HT-29 (cell line): Measurements from ENCODE around the gene GBF1. TPM values are rescaled to one million over a fixed set of nuclear protein-coding genes. Genes with fewer than 3 reads are reported as not detected.
"Not testable (repeated sequence)": the region's sequence is repeated elsewhere in the genome, so short reads cannot be mapped to it uniquely, and the experiment has no call there.

Source experiments
- DNase-seq: peaks from one replicate; pipeline ENCODE4 v3.0.0-alpha.2; 2015; ENCODE audit warnings: low spot score
- total RNA-seq: library from RNA; depleted of rRNA; stranded (reverse); fragments of >200 nt; shearing (Covaris generic); gene quantifications from 2 replicates; pipeline ENCODE4 v1.2.3, GENCODE V29; 2014

Gene GBF1
- total RNA-seq, 1 experiment from 2014 or later = 32.5 TPM

DNA sequence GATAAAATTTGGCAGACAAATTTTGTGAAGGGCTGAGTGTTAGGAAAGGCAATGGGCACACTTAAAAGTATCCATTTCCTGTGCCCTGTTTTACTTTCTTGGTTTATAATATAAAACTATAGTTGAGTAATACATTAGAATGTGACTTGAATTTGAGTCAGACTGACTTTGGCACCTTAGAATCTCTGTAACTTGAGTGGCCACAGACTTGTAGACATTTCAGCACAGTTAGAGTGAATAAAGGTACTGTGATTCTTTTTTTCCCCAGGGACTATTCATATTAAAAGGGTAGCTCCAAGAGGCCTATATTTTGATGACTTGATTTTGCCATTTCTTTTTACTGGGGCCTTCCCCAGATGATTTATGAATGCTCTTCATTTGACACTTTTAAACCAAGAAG is 22.4 kb downstream of the GBF1 start:
- no peak for DNase-seq

DNA sequence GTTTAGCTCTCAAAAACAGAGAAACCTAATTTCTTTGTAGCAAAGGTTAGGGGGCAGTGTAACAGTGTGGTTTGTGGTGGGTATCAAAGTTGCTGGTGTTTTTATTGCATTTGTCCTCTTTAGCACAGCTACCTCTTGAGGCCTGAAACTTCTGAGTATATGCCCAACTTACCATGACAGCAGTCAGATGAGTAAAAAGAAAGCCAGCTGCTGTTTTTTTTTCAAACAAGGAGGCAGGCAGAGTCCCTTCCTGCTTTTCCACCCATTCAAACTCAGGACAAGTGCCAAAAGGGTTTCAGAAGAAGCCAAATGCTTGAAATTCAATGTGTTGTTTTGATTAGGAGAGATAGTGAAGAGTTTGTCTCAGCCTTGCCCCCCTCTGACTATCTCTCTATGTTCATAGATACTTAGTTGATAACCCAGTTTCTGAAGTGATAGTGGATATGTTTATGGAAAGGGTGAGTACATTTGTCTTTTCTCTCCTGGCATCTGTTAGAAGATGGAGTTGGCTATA is 23.1 kb downstream of the GBF1 start:
- DNase-seq = no peak

DNA sequence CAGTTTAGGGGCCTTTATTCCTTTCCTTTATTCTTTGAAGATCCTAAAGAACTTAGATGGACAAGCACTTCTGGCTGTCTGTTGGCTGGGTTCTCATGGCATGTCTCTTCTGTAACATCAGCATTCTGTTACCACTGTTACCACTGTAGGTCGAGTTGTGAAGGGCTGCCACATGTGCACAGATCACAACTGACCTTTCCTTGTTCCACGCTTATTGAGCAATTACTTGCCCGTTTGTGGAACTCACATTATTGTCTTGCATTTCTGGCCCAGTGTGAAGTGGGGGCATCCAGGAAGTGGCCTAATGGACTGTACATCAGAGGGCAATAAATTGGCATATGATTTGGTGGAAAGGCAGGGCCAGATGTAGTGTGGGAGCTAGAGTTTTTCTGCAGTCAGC is 23.7 kb downstream of the GBF1 start:
- DNase-seq = no peak

DNA sequence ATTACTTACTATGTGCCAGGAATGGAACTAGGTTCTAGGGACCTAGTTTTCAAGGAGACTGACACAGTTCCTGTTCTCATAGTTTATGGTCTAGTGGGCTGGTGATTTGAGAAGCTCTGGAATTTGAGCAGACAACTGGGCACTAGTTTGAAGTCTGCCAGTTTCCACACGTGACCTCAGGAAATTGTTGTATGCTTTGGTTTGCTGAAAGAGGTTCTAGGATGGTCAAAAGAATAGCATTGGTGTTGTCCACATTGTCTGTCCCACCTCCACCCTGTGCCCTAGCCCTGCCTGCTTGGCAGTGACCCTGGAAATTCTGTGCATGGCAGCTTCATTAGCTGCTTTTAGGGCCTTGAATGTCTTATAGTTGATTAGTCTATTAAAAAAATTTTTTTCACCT is 28.7 kb downstream of the GBF1 start:
- DNase-seq = no peak

DNA sequence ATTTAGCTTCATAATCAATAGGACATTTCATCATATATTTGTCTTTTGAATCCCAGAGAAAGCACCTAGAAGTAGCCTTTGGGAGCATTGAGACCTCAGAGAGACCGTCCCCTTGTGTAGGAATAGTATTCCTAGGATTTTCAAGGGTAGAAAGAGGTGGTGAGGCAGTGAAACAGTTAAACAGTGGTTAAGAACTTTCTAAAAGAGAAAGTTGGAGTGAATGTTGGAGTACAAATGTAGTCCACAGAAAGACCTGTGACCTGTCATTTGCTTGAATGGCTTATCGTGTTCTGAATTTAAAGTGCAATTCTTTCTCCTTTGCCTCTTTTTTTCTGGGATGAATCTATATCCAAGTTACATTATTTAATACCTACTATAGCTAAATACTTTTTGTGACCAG is 30.0 kb downstream of the GBF1 start:
- DNase-seq = no peak

DNA sequence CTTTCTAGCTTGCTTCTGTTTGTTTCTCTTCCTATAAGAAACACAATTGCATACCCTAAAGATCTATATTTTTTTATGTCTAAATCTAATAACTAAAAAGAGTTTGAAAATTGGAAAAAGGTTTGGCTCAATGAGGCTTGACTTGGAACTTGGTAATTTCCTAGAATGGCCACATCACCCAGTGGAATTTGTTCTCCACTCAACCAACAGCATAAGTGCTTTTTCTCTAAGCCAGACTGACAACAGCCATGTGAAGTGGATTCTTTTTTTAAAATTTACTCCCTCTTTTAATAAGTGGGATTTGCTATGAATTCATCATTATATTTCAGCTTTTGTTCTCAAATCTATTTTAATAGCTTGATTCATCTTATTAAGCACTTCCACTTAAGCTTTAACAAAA is 33.8 kb downstream of the GBF1 start:
- no peak for DNase-seq

DNA sequence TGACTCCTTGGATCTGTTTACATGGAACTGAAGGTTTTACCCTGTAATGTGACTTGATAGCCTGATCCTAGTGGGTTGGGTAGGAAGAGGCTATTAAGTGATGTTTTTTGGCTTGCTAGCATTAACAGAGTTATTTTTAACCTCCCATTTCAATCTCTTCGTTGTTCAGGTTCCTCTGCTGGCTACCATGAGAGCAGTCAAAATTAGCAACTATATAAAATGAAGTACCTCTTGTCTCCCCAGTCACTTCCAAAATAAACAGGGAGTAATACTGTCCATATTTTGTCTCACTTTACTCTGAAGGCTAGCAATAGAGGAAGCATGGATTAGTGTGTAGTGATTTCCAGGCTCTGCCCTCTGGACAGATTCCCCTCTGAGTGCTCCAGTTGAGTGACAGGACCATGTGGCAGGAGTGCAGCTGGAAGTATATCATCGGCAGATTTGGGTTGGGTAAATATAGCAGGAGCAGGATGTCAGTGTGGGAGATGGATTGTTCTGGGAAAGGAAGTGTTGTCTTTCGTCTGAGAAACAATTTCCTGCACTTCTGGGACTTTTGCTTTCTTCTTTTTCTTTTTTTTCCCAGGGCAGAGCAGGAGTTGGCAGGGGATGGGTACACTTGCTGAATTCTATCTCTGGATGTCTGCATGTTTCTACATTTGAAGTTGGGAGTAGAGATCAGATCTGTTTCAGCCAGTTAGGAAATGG is 35.2 kb downstream of the GBF1 start:
- DNase-seq = no peak

DNA sequence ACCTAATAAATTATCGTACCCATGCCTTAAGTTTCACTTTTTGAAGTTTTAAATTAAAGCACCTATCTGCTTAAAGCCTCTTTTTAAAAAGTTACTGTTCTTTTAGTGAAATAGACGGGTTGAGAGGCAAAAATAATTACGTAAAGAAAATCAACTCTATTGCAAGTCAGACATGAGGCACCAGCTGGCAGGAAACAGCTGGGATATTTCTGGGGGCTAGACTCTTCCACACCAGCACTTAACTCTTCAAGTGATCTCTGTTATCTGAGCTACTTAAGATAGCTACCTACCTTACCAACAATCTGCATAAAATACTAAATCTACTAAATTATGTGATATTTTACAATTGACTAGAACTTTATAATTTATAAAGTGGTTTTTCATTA is 35.8 kb downstream of the GBF1 start:
- no peak for DNase-seq

DNA sequence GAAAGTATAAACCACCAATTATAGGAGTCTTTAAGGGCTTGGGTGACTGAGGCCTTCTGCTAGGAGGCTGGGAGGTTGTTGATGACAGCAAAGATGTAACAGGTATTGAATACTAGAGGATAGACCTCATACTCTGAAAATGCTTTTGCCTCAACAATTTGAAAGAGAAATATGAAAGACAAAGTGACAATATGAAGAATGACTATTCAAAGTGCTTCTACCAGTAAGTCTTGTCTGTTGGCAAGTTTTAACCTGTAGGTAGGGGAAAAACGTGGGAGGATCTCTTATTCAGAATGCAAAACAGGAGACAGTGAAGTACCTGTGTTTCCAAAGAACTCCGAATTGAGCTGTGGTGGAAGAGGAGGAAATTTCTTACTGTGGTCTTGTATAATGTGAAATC is 38.2 kb downstream of the GBF1 start:
- DNase-seq = no peak

DNA sequence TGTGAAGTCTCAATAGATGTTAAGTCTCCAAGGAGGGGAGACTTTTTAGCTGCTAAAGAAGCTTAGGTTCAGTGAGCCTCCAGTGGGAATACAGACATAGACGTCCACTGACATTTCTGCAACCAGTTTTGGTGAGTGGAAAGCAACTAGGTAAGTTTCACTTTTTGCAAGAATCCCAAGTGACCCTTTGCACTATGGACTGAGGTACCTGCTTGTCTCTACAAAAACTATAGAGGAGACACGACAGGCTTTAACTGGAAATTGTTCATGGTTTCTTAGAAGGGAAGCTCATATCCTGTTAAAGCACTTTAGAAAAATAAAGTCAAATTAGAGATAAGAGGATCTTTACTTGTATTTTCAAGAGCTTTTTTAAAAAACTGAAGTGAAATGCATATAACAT is 38.6 kb downstream of the GBF1 start:
- no peak for DNase-seq

DNA sequence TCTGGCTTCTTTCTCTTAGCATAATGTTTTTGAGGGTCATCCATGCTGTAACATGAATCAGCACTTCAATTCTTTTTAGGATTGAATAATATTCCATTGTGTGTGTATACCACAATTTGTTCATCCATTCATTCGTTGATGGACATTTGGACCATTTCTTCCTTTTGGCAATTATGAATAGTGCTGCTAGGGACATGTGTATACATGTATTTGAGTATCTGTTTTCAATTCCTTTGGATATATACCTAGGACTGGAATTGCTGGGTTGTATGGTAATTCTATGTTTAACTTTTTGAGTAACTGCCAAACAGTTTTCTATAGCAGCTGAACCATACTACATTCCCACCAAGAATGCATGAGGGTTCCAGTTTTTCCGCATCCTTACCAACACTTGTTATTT is 39.2 kb downstream of the GBF1 start:
- DNase-seq = no peak

DNA sequence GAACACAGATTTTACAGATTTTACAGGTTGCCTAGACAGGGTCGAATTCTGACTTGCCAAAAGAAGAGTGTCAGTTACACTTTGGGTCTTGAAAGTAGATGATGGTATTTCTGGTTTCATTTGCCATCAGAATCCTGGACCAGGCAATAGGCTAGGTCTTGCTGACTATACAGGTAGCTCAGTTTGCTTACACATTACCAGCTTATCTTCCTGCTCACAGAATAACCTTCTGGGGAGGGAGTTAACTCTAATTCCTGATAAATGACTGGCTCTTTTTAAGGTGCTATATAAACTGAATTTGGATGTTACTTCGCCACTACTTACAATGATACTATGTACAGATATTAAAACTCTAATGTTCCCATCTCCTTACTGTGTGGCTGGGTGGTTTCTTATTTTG is 39.8 kb downstream of the GBF1 start:
- no peak for DNase-seq

DNA sequence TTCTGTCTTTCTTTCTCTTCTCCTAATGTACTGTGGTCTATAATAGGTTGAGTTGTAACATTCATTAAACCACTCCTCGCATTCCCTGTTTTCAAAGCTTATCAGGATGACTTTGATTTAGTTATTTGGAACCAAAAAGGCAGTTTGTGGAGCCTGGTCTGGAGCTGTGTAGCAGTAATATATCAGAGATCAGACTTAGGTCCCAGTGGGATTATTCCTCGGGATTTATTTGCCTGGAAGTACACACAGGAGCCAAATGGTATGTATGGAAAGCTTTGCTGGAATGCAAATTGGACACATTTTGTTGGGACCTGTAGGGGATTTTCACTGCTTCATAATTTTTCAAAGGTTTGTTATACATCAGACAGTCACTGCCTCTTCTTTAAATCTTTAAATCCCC is 40.9 kb downstream of the GBF1 start:
- no peak for DNase-seq

DNA sequence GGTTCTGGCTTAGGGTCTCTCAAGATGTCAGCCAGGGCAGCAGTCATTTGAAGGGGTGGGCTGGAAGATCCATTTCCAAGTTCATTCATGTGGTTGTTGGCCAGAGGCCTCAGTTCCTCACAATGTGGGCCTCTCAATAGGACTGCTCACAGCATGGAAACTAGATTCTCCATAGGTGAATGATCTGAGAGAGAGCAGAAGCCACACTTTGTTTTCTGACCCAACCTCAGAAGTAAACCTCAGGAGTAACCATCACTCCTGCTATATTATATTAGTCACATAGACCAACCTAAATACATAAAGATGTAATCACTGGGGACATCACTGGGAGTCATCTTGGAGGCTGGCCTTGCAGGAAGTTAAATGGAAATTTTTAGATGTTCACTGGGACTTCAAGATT is 42.2 kb downstream of the GBF1 start:
- no peak for DNase-seq

DNA sequence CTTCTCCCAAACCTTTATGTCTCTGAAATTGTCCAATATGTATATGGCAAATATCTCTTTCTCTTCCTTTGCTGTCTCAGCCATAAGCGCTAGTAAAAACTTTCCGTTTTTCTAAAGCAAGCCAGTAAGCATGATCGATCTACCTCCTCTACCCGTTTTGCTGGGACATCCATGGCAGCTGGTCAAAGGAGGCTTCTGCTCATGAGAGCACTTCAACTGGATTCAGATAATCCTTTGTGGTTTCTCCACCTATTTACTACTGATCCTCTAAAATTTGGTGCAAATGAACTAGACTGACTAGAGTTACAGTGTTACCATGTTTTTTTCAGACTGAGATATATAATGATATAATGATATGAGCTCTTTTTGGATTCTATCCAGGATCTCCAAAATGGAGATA is 42.7 kb downstream of the GBF1 start:
- DNase-seq = no peak

DNA sequence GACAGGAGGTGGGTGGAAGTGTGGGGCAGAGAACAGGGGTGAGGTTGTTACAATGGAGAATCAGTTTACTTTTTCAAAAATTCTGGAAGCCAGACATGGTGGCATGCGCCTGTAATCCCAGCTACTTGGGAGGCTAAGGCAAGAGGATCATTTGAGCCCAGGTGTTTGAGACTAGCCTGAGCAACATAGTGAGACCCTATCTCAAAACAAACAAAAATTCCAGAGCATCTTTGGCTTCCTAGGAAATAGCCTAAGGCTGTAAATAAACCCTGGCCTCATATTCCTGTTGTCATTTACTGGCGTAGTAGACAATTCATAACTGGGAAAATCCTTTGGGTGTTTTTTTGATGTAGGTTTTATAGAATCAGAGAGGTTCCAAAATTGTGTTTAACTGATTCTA is 44.0 kb downstream of the GBF1 start:
- no peak for DNase-seq

DNA sequence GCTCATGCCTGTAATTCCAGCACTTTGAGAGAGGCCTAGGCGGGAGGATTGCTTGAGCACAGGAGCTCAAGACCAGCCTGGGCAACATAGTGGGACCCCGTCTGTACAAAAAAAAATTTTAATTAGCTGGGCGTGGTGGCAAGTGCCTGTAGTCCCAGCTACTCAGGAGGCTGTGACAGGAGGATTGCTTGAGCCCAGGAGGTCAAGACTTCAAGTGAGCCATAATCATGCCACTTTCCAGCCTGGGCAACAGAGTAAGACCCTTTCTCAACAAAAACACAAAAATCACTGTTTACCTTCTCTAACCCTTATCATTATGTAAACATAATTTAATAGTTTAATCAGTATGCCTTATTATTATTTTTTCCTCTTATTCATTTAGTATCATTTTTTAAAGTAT is 44.5 kb downstream of the GBF1 start:
- DNase-seq = no peak

DNA sequence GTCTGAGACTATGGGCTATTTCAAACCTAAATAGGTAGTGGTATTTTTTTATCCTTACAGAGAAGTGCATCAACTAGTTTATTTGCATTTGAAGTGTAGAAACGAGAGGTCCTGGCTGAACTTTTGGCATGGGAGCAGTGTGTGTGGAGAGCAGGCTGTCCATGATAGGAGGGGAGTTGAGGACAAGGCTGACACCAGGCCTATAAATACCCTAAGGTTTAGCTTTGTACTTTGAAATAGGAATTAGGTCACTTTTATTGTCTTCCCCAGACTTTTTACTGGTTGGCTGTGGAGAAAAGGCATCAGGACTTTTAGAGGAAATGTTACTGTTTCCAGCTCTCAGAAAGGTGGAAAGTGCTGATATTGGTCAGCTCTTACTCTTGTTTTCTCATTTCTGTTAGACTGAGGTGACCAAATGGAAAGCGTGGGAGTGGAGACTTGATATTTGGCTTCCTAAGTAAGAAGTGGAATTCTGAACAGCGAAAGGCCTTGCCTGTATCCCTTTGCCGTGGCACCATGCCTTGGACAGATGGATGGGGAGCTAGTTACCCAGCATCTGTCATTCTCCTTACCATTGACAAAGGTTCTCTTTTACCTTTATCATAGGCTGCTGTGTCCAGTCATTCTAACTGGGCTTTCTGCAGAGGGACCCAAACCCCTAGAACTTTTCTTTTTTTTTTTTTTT is 46.0 kb downstream of the GBF1 start:
- DNase-seq = no peak

DNA sequence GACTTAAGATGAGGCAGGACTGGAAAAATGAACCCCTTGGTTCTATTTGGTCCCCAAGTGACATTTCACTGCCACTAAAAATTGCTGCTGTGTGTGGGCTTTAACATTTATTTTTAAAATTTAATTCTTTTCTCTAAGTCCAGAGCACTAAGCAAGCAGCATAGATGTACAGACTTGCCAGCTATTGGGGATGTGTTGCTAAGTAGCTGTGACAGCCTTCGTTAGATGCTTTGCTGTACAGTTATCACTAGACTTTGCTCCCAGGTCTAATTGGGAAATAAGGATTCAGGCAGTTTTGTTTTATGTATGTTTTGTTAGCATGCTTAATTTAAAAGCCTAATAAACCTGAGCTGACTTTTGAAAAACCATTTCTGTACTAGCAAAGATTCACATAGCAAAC is 51.8 kb downstream of the GBF1 start:
- no peak for DNase-seq

DNA sequence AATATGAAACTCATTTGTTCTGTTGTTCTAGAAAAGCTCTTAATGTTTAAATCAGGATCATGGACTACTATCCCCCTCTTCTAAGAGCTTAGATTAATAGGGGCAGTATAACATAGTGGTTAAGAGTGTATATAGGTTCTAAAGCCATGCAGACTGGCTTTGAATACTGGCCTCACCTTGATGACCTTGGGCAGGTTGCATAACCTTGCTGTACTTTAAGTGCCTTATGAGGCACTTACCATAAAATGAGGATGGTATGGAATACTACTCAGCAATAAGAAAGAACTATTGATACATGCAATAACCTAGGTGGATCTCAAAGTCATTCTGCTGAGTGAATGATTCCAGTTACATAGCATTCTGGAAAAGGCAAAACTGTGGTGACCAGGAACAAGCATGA is 53.6 kb downstream of the GBF1 start:
- DNase-seq = no peak

DNA sequence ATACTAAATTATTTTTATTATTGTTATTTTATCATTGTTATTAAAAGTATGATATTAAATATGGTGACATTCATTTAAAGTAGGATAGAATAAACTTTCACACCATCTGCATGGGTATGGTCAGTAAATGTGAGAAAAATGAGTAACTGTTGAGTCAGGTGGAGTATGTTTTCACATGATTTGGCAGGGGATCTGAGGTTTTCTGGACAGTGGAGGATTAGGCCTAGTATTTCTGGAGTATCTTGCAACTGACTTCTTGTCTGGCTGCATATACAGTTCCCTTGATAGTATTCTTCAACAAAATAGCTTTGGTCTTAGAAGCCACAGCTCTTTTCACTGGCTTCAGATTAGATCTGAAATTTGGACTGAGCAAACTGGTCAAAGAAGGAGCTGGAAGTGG is 54.5 kb downstream of the GBF1 start:
- no peak for DNase-seq

DNA sequence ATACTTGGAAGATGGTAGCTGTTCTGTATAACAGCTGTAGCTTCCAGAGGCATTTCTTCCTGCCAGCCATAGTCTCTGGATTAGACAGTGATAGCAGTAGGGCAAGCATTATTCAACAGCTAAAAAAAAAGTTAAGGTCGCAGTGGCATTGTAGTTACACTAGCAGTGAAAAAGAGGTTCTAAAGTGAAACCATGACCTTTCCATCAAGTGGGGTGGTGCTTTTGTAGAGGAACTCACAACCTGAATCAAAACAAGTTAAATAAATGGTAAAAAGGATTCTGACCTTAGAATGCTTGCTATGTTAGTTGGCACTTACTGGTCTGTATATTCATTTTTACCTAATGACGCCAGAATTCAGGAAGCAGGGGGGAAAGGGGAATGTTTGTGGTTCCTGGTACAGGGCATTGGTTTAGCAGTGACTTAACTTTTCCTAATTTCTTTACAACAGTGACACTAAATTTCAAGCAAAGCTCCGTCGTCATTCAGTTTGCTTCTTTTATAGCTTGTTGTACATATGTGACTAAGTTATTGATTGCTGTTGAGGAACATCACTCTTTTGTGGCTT is 55.0 kb downstream of the GBF1 start:
- DNase-seq = no peak

DNA sequence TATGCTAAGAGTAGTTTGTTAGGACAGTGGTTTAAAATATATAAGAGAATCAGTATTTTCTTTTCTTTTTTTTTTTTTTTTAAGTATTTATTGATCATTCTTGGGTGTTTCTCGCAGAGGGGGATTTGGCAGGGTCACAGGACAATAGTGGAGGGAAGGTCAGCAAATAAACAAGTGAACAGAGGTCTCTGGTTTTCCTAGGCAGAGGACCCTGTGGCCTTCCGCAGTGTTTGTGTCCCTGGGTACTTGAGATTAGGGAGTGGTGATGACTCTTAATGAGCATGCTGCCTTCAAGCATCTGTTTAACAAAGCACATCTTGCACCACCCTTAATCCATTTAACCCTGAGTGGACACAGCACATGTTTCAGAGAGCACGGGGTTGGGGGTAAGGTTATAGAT is 55.6 kb downstream of the GBF1 start:
- DNase-seq = not testable (repeated sequence)
